GM19452 (cell line): ENCODE data around the gene VPS16.

ENCODE experiments used
- ATAC-seq: cut with Tn5 transposase; IDR thresholded peaks from one replicate; pipeline ENCODE4 v1.9.1; 2021; ENCODE audit not compliant: unreplicated experiment

VPS16 gene

GRCh38 chr20:2867081-2867864, 26.7 kb downstream of the VPS16 start:
- no peak for ATAC-seq

- ATAC-seq = no peak
Observed at GRCh38 chr20:2869381-2869780, 28.8 kb downstream of the VPS16 start.

GRCh38 chr20:2871111-2871465, 30.5 kb downstream of the VPS16 start:
- no peak for ATAC-seq

- ATAC-seq = no peak
Observed at GRCh38 chr20:2871661-2872458, 31.3 kb downstream of the VPS16 start.

- peak; percentile 25 for ATAC-seq
Observed at GRCh38 chr20:2872459-2873009, 32.0 kb downstream of the VPS16 start.

- peak; percentile 93 for ATAC-seq
Observed at GRCh38 chr20:2873010-2873746, 32.6 kb downstream of the VPS16 start, which contains the start of gene PTPRA. Gene PTPRA (plus strand): TSS chr20:2873481. CDS start chr20:2964278, 90,797 bp downstream.

- no peak for ATAC-seq
Observed at GRCh38 chr20:2873747-2874041, 33.1 kb downstream of the VPS16 start.

- ATAC-seq = no peak
Observed at GRCh38 chr20:2874456-2874855, 33.9 kb downstream of the VPS16 start.

GRCh38 chr20:2875690-2876203, 35.2 kb downstream of the VPS16 start:
- no peak for ATAC-seq

- no peak for ATAC-seq
Observed at GRCh38 chr20:2878515-2878914, 38.0 kb downstream of the VPS16 start.

GRCh38 chr20:2879146-2879545, 38.6 kb downstream of the VPS16 start:
- no peak for ATAC-seq

GRCh38 chr20:2880650-2881049, 40.1 kb downstream of the VPS16 start:
- ATAC-seq = no peak

GRCh38 chr20:2883726-2884637, 43.4 kb downstream of the VPS16 start:
- ATAC-seq = no peak

GRCh38 chr20:2887715-2888114, 47.2 kb downstream of the VPS16 start:
- ATAC-seq = no peak

- no peak for ATAC-seq
Observed at GRCh38 chr20:2888224-2888955, 47.8 kb downstream of the VPS16 start.

- ATAC-seq = no peak
Observed at GRCh38 chr20:2889209-2889608, 48.7 kb downstream of the VPS16 start.

- no peak for ATAC-seq
Observed at GRCh38 chr20:2889797-2890196, 49.3 kb downstream of the VPS16 start.

- no peak for ATAC-seq
Observed at GRCh38 chr20:2890742-2891141, 50.2 kb downstream of the VPS16 start.

- ATAC-seq = no peak
Observed at GRCh38 chr20:2891343-2891742, 50.8 kb downstream of the VPS16 start.

GRCh38 chr20:2892376-2892775, 51.8 kb downstream of the VPS16 start:
- ATAC-seq = no peak
